Upper lobe of left lung (tissue), 6 donors: ENCODE measurements around the gene MACROD1. TPM values are rescaled to one million over a fixed set of nuclear protein-coding genes. Genes with fewer than 3 reads are reported as not detected.
A peak's percentile ranks its signal among the peaks of the same experiment; 100 is the strongest.

Source experiments
- ATAC-seq, 2 donors: fragments of 200-7000 bp; cut with Tn5 transposase; one replicate each; pipeline ENCODE4 v1.9.1; 2022; ENCODE audit warnings: mild to moderate bottlenecking in 2 of 2, moderate library complexity in 2 of 2; ENCODE audit not compliant: low FRiP score in 2 of 2
- DNase-seq, 2 donors: peaks; one replicate each; pipeline ENCODE4 v3.0.0-alpha.2; 2019 to 2020
- H3K27ac ChIP-seq, 4 donors: fragments of 200-600 bp; sonication (generic); one replicate each; pipeline ENCODE4 v1.5.1; 2016 to 2019
- H3K27me3 ChIP-seq, 4 donors: fragments of 200-600 bp; sonication (generic); one replicate each; pipeline ENCODE4 v1.5.1; 2017 to 2019
- H3K36me3 ChIP-seq, 4 donors: fragments of 200-600 bp; sonication (generic); one replicate each; pipeline ENCODE4 v1.5.1; 2016 to 2019
- H3K4me1 ChIP-seq, 4 donors: fragments of 200-600 bp; sonication (generic); one replicate each; pipeline ENCODE4 v1.5.1; 2018 to 2019
- H3K4me3 ChIP-seq, 4 donors: fragments of 200-600 bp; sonication (generic); one replicate each; pipeline ENCODE4 v1.5.1; 2017 to 2019; ENCODE audit warnings: mild to moderate bottlenecking in 2 of 4, moderate library complexity in 1 of 4
- H3K9me3 ChIP-seq, 4 donors: fragments of 200-600 bp; sonication (generic); one replicate each; pipeline ENCODE4 v1.5.1; 2018 to 2019
- CTCF ChIP-seq, 6 experiments: fragments of 450-650 bp in 4 of 6; fragments of 200-600 bp in 2 of 6; sonication (generic) in 2 of 6; IDR thresholded peaks; one replicate each; pipeline ENCODE4 v1.5.1; 2016 to 2019; ENCODE audit warnings: antibody characterized with exemption in 6 of 6
- EP300 ChIP-seq, 4 donors: sonication (generic); formaldehyde crosslinking; IDR thresholded peaks; one replicate each; pipeline ENCODE4 v1.5.1; 2017; ENCODE audit warnings: antibody characterized with exemption in 4 of 4, control low read depth in 2 of 4
- POLR2A ChIP-seq, 4 donors: fragments of 450-650 bp; IDR thresholded peaks; one replicate each; pipeline ENCODE4 v1.5.1; 2016 to 2017; ENCODE audit warnings: antibody characterized with exemption in 4 of 4, mild to moderate bottlenecking in 2 of 4
- POLR2AphosphoS5 ChIP-seq, 2 donors: sonication (generic); formaldehyde crosslinking; IDR thresholded peaks; one replicate each; pipeline ENCODE4 v1.5.1; 2017; ENCODE audit warnings: antibody characterized with exemption in 2 of 2
- WGBS, 2 donors: methylation state at CpG; one replicate each; pipeline ENCODE4 v1.1.5; 2017 to 2018; 5-methylcytosine and 5-hydroxymethylcytosine counted together
- total RNA-seq, 6 donors: library from RNA; depleted of rRNA in 4 of 6; stranded (reverse); fragments of >200 nt in 4 of 6; gene quantifications; one replicate each; pipeline versions ENCODE4 v1.1.0 to v1.2.1, GENCODE V29; 2016 to 2021
- donor health status: DM: no; HTN: no; CAD: no; lungs with moderate emphysema.
- donor health status: DM: no; HTN: yes; CAD: no; lungs with severe emphysema.

Gene MACROD1
- total RNA-seq, 6 donors from 2014 or later = 16.7 to 59.7 (median 33.5) TPM

- Histone ChIP-seq H3K27me3 (no peaks in the 10 kb centered on the region), H3K4me1 (peaks cover 3 to 8% (median 5%) of the 10 kb centered on the region in 4 donors), H3K9me3 (no peaks in the 10 kb centered on the region), H3K4me3 (no peak overlapping the region), H3K27ac (no peak overlapping the region), H3K36me3 (no peaks in the 10 kb centered on the region)
- WGBS, 2 donors = 58 to 67% methylated on average over 8 of the region's 8 CpGs
- no peak for ATAC-seq
- TF ChIP-seq CTCF (IDR thresholded peaks at IDR 0.05) (no peak), POLR2A (IDR thresholded peaks at IDR 0.05) (no peak), EP300 (IDR thresholded peaks at IDR 0.05) (no peak), POLR2AphosphoS5 (IDR thresholded peaks at IDR 0.05) (no peak)
- DNase-seq = no peak
Observed at GRCh38 chr11:64153812-64154211, 12.1 kb downstream of the MACROD1 start.

GRCh38 chr11:64152841-64153691 is 12.8 kb downstream of the MACROD1 start:
- H3K9me3 ChIP-seq = no peaks in the 10 kb centered on the region
- H3K27me3 ChIP-seq = no peaks in the 10 kb centered on the region
- TF ChIP-seq CTCF (IDR thresholded peaks at IDR 0.05) (peak; percentile 94 to 99 (median 96)), POLR2A (IDR thresholded peaks at IDR 0.05) (no peak)
- WGBS, 2 donors = 1 to 24% methylated on average over 13 to 22 of the region's 23 CpGs
- peaks cover 8 to 16% (median 12%) of the 10 kb centered on the region in 4 donors for H3K4me1 ChIP-seq
- no peaks in the 10 kb centered on the region for H3K36me3 ChIP-seq
- ATAC-seq (peak; percentile 86 to 91), DNase-seq (peak; percentile 72 to 95)
- H3K4me3 ChIP-seq = no peak overlapping the region
- H3K27ac ChIP-seq = no peak overlapping the region

GRCh38 chr11:64151337-64151736 is 14.6 kb downstream of the MACROD1 start:
- no peaks in the 10 kb centered on the region for H3K9me3 ChIP-seq
- DNase-seq (no peak), ATAC-seq (no peak)
- H3K36me3 ChIP-seq = no peaks in the 10 kb centered on the region
- H3K4me1 ChIP-seq = peaks cover 8 to 17% (median 14%) of the 10 kb centered on the region in 4 donors
- H3K27me3 ChIP-seq = no peaks in the 10 kb centered on the region
- no peak overlapping the region for H3K4me3 ChIP-seq
- WGBS, 2 donors = 93% methylated on average over 8 of the region's 8 CpGs
- TF ChIP-seq EP300 (IDR thresholded peaks at IDR 0.05) = no peak
- no peak for TF ChIP-seq POLR2AphosphoS5 (IDR thresholded peaks at IDR 0.05)
- TF ChIP-seq CTCF (IDR thresholded peaks at IDR 0.05) = no peak
- no peak for TF ChIP-seq POLR2A (IDR thresholded peaks at IDR 0.05)
- H3K27ac ChIP-seq = no peak overlapping the region

GRCh38 chr11:64150481-64151239 is 15.3 kb downstream of the MACROD1 start:
- DNase-seq (peak in 1 of 2 donors; percentile 80), ATAC-seq (no peak)
- H3K27ac ChIP-seq = no peak overlapping the region

GRCh38 chr11:64150051-64150450 is 15.9 kb downstream of the MACROD1 start:
- 88 to 95% methylated on average over 4 to 15 of the region's 15 CpGs for WGBS, 2 donors
- Histone ChIP-seq H3K27ac (no peak overlapping the region), H3K9me3 (no peaks in the 10 kb centered on the region), H3K4me3 (no peak overlapping the region), H3K4me1 (peaks cover 8 to 17% (median 14%) of the 10 kb centered on the region in 4 donors), H3K36me3 (no peaks in the 10 kb centered on the region), H3K27me3 (no peaks in the 10 kb centered on the region)
- TF ChIP-seq EP300 (IDR thresholded peaks at IDR 0.05) (no peak), POLR2AphosphoS5 (IDR thresholded peaks at IDR 0.05) (no peak)
- ATAC-seq (no peak), DNase-seq (peak in 1 of 2 donors; percentile 77)

More at GRCh38 chr11:64150481-64151239, 15.3 kb downstream of the MACROD1 start:
- Histone ChIP-seq H3K4me3 (no peak overlapping the region), H3K9me3 (no peaks in the 10 kb centered on the region), H3K36me3 (no peaks in the 10 kb centered on the region), H3K27me3 (no peaks in the 10 kb centered on the region), H3K4me1 (peaks cover 8 to 17% (median 14%) of the 10 kb centered on the region in 4 donors)
- WGBS, 2 donors = 84 to 86% methylated on average over 6 to 24 of the region's 24 CpGs
- no peak for TF ChIP-seq POLR2AphosphoS5 (IDR thresholded peaks at IDR 0.05)
